HCT116 (cell line): ENCODE results near the gene FLYWCH1.
A peak's percentile ranks its signal among the peaks of the same experiment; 100 is the strongest.

ENCODE experiments used
- CEBPB ChIP-seq: IDR thresholded peaks from 2 replicates; pipeline ENCODE4 v1.6.1; 2012; ENCODE audit warnings: low read depth
- ELF1 ChIP-seq: IDR thresholded peaks from 2 replicates; pipeline ENCODE4 v1.6.1; 2012; ENCODE audit warnings: low read depth, borderline replicate concordance
- EZH2 ChIP-seq: fragments of 200-600 bp; sonication (generic); IDR thresholded peaks from 2 replicates; pipeline ENCODE4 v1.6.1; 2017; ENCODE audit warnings: antibody characterized with exemption, mixed run types
- EZH2phosphoT487 ChIP-seq: fragments of 200-600 bp; IDR thresholded peaks from 2 replicates; pipeline ENCODE4 v1.6.1; 2018; ENCODE audit warnings: antibody characterized with exemption, borderline replicate concordance
- JUND ChIP-seq: IDR thresholded peaks from 2 replicates; pipeline ENCODE4 v1.6.1; 2012
- POLR2A ChIP-seq: IDR thresholded peaks from 2 replicates; pipeline ENCODE4 v1.7.0; 2011; ENCODE audit warnings: borderline replicate concordance; ENCODE audit not compliant: insufficient read depth, insufficient read length; ENCODE audit errors: extremely low read depth
- RAD21 ChIP-seq: IDR thresholded peaks from 2 replicates; pipeline ENCODE4 v1.6.1; 2012; ENCODE audit warnings: low read depth, mild to moderate bottlenecking
- TCF7L2 ChIP-seq: IDR thresholded peaks from 2 replicates; pipeline ENCODE4 v1.7.0; 2011; ENCODE audit warnings: borderline replicate concordance, inconsistent platforms; ENCODE audit not compliant: insufficient read depth, insufficient read length; ENCODE audit errors: extremely low read depth
- ZFX ChIP-seq: fragments of 450-650 bp; IDR thresholded peaks from 2 replicates; pipeline ENCODE4 v1.6.1; 2017
- TF ChIP-seq, protein P1 (sequence below), 3 experiments: fragments of 200-600 bp in 1 of 3; sonication (generic) in 1 of 3; IDR thresholded peaks in 2 of 3; conservative IDR thresholded peaks in 1 of 3; 2 replicates each; pipeline ENCODE4 v1.5.1; 2012 to 2017; ENCODE audit warnings: low read depth in 2 of 3, low read length in 2 of 3, antibody characterized with exemption in 1 of 3, borderline replicate concordance in 1 of 3, control low read depth in 1 of 3, mild to moderate bottlenecking in 1 of 3, mixed read lengths in 1 of 3, mixed run types in 1 of 3, moderate library complexity in 1 of 3; ENCODE audit not compliant: insufficient read depth in 1 of 3

DNA sequence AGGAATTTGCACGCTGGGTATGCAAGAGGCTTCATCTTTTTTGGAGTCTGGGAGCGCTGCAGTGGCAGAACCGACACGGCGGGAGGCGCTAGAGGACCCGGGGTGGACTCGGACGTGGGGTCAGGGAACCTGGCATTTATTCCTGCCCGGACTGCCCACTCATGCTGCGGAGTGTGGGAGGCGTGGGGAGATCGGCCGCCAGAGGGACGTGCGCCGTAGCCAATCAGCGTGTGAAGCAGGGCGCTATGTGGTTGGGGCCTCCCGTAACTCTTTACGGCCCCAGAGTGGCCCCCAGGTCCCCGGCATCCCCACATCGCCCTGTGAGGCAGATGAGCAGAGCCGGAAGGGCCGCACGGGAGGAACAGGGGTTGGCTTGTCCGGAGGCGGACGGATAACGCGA lies 17.5 kb upstream of the FLYWCH1 start:
- TF ChIP-seq TCF7L2 (no peak), POLR2A (no peak), RAD21 (no peak), JUND (no peak), EZH2phosphoT487 (no peak), CEBPB (no peak), ELF1 (no peak), ZFX (no peak), EZH2 (no peak)
- TF ChIP-seq, protein P1, sequence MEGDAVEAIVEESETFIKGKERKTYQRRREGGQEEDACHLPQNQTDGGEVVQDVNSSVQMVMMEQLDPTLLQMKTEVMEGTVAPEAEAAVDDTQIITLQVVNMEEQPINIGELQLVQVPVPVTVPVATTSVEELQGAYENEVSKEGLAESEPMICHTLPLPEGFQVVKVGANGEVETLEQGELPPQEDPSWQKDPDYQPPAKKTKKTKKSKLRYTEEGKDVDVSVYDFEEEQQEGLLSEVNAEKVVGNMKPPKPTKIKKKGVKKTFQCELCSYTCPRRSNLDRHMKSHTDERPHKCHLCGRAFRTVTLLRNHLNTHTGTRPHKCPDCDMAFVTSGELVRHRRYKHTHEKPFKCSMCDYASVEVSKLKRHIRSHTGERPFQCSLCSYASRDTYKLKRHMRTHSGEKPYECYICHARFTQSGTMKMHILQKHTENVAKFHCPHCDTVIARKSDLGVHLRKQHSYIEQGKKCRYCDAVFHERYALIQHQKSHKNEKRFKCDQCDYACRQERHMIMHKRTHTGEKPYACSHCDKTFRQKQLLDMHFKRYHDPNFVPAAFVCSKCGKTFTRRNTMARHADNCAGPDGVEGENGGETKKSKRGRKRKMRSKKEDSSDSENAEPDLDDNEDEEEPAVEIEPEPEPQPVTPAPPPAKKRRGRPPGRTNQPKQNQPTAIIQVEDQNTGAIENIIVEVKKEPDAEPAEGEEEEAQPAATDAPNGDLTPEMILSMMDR (IDR thresholded peaks at IDR 0.05 in 2 of 3, conservative IDR thresholded peaks at IDR 0.05 in 1 of 3; ENCODE audit: borderline replicate concordance in 1 of 3, insufficient read depth in 1 of 3, low read depth in 2 of 3, low read length in 2 of 3): 0 out of 6 replicates have a peak, but pooled peaks of 1 of the 3 experiments have one; percentile 21
